PC-9 (cell line): ENCODE data around the gene CARMIL3. TPM values are rescaled to one million over a fixed set of nuclear protein-coding genes. Genes with fewer than 3 reads are reported as not detected.

Experiments used
- BruUV-seq: library from RNA; stranded (reverse); fragments of 400-500 nt; replicated peaks from 2 replicates; lab custom pipeline; 2021; lab: Mats Ljungman, UMichigan
- CTCF ChIA-PET: fragments of 300-600 bp; sonication (Branson Sonifier 250); formaldehyde crosslinking; loops from one replicate; lab custom pipeline; 2022; ENCODE audit warnings: antibody characterized with exemption; lab: Charles Lee
- POLR2A ChIA-PET: fragments of 300-600 bp; sonication (Branson Sonifier 250); formaldehyde crosslinking; loops from one replicate; lab custom pipeline; 2022; ENCODE audit warnings: antibody characterized with exemption; ENCODE audit not compliant: unreplicated experiment; lab: Charles Lee
- DNase-seq, 2 experiments: peaks; one replicate each; pipeline versions ENCODE4 v3.0.0 to v3.0.0-alpha.2; 2015 to 2022; ENCODE audit warnings: mixed read lengths in 1 of 2
- H2AFZ ChIP-seq: fragments of 200-600 bp; sonication (generic); 2 replicates; pipeline ENCODE4 v1.8.1; 2017; ENCODE audit warnings: antibody characterized with exemption
- H3F3A ChIP-seq: fragments of 200-600 bp; sonication (generic); 2 replicates; pipeline ENCODE4 v1.8.1; 2017; ENCODE audit warnings: antibody characterized with exemption, mild to moderate bottlenecking, low read depth; ENCODE audit not compliant: insufficient read depth
- H3K27ac ChIP-seq: fragments of 200-600 bp; sonication (generic); 2 replicates; pipeline ENCODE4 v1.6.1; 2016; ENCODE audit warnings: mixed run types
- H3K27me3 ChIP-seq: fragments of 200-600 bp; sonication (generic); 2 replicates; pipeline ENCODE4 v1.6.1; 2016; ENCODE audit warnings: low read depth, mixed run types; ENCODE audit not compliant: insufficient read depth
- H3K36me3 ChIP-seq: fragments of 200-600 bp; sonication (generic); 2 replicates; pipeline ENCODE4 v1.6.1; 2016; ENCODE audit warnings: low read depth, mixed run types
- H3K4me1 ChIP-seq: fragments of 200-600 bp; sonication (generic); replicated peaks from 2 replicates; pipeline ENCODE4 v1.6.1; 2016; ENCODE audit warnings: mixed run types; ENCODE audit not compliant: insufficient read depth
- H3K4me2 ChIP-seq: fragments of 200-600 bp; sonication (generic); 2 replicates; pipeline ENCODE4 v1.6.1; 2017; ENCODE audit warnings: mixed run types
- H3K4me3 ChIP-seq: fragments of 200-600 bp; sonication (generic); 2 replicates; pipeline ENCODE4 v1.6.1; 2016; ENCODE audit warnings: mixed run types
- H3K79me2 ChIP-seq: fragments of 200-600 bp; sonication (generic); 2 replicates; pipeline ENCODE4 v1.6.1; 2017; ENCODE audit warnings: low read depth, mixed run types
- H3K9me2 ChIP-seq: fragments of 200-600 bp; sonication (generic); 2 replicates; pipeline ENCODE4 v1.8.1; 2017; ENCODE audit warnings: mild to moderate bottlenecking; ENCODE audit not compliant: insufficient read depth
- H3K9me3 ChIP-seq: fragments of 200-600 bp; sonication (generic); 2 replicates; pipeline ENCODE4 v1.8.1; 2016; ENCODE audit warnings: low read depth; ENCODE audit not compliant: insufficient read depth
- H4K20me1 ChIP-seq: fragments of 200-600 bp; sonication (generic); 2 replicates; pipeline ENCODE4 v1.8.1; 2017; ENCODE audit not compliant: insufficient read depth
- EZH2 ChIP-seq: fragments of 200-600 bp; sonication (generic); IDR thresholded peaks from 2 replicates; pipeline ENCODE4 v1.8.0; 2017; ENCODE audit warnings: antibody characterized with exemption, low read depth
- intact Hi-C: fragments of 100-400 bp; cut with micrococcal nuclease; formaldehyde crosslinking; loops from one replicate; pipeline ENCODE4 v1.10.0; 2022; ENCODE audit not compliant: unreplicated experiment
- total RNA-seq: library from RNA; stranded (reverse); gene quantifications from 2 replicates; pipeline ENCODE4 v1.2.3, GENCODE V29; 2021
- TF ChIP-seq, protein P1 (sequence below): fragments of 200-600 bp; sonication (generic); conservative IDR thresholded peaks from 2 replicates; pipeline ENCODE4 v1.6.1; 2017; ENCODE audit warnings: mixed run types, antibody characterized with exemption, mild to moderate bottlenecking, moderate library complexity

The CARMIL3 gene
- total RNA-seq, 1 experiment from 2014 or later, result not detected

DNA sequence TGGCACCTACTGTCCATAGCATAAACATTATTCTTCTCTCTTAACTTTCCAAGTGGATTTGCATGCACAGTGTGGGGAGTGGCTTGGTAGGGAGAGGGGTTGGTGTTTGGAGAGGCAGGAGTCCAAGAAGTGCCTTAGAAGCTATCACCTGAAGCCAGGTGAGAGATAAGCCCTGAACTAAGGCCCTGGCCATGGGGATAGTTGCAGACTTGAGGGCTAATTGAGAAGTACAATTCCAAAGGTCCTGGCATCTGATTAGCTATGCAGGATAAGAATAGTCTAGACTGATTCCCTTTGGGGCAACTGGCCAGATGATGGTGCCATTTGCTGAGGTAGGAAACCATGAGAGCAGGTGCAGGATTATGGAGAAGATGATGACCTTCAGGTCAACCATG lies 40.3 kb downstream of the CARMIL3 start:
- Histone ChIP-seq H3K36me3 (no peaks in the 10 kb centered on the region), H2AFZ (no peak overlapping the region), H3K4me1 (peaks cover 12% of the 10 kb centered on the region), H3K4me2 (no peak overlapping the region), H3K79me2 (peaks cover 12% of the 10 kb centered on the region), H4K20me1 (no peaks in the 10 kb centered on the region), H3K4me3 (no peak overlapping the region), H3K9me2 (0 out of 2 replicates have a peak, but pooled peaks cover 3% of the 10 kb centered on the region), H3F3A (peaks cover 4% of the 10 kb centered on the region; the same call in 1 of the 2 replicates), H3K27me3 (no peaks in the 10 kb centered on the region), H3K9me3 (no peaks in the 10 kb centered on the region), H3K27ac (no peak overlapping the region)
- ChIA-PET POLR2A (no interaction called here), CTCF (interaction anchor here (0.6 to 0.9 kb wide), 4 partner anchors 34 to 159 kb away, joined by 3 to 7 read pairs (median 4); no protein-coding TSS in a partner anchor)
- no peak for DNase-seq
- intact Hi-C loops, result loop anchor here (5.0 kb wide), 1 partner anchor 70 kb away; the partner anchor contains the start of gene IRF9
- no TSS peak for BruUV-seq
- TF ChIP-seq, protein P1, sequence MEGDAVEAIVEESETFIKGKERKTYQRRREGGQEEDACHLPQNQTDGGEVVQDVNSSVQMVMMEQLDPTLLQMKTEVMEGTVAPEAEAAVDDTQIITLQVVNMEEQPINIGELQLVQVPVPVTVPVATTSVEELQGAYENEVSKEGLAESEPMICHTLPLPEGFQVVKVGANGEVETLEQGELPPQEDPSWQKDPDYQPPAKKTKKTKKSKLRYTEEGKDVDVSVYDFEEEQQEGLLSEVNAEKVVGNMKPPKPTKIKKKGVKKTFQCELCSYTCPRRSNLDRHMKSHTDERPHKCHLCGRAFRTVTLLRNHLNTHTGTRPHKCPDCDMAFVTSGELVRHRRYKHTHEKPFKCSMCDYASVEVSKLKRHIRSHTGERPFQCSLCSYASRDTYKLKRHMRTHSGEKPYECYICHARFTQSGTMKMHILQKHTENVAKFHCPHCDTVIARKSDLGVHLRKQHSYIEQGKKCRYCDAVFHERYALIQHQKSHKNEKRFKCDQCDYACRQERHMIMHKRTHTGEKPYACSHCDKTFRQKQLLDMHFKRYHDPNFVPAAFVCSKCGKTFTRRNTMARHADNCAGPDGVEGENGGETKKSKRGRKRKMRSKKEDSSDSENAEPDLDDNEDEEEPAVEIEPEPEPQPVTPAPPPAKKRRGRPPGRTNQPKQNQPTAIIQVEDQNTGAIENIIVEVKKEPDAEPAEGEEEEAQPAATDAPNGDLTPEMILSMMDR, result no peak
- TF ChIP-seq EZH2, result no peak

DNA sequence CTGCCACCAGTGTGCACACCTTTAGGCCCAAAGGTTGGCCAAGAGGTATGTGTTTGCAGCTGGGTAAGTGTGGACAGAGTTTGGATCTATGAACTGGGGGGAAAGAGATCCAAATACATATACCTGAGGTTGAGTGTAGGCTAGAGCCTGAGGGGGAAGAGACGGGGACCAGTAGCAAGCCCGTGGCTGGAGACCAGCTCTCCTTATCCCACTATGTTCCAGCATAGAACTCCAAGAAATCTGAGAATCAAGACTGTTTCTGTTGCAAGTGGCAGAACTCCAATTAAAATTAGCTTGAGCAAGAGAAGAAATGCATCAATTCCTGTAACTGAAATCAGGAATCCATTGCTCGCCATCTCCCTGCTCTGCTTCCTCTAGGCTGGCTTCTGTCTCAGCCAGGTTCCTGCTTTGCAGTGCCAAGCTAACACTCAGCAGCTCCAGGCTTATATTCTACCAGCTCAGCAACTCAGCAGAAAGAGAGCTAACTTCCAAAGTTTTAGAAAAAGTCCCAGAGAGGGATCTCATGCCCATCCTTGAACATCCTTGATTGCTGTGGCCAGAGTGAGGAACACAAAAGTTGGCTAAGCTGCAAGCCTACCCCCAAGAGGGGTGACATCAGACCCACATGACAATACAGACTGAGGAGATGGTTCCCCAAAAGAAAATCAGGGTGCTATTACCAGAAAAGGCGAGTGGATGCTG lies 40.8 kb downstream of the CARMIL3 start:
- BruUV-seq, result no TSS peak
- Histone ChIP-seq H3K9me3 (no peaks in the 10 kb centered on the region), H3K36me3 (no peaks in the 10 kb centered on the region), H4K20me1 (no peaks in the 10 kb centered on the region), H3F3A (peaks cover 4% of the 10 kb centered on the region; the same call in 1 of the 2 replicates), H3K4me3 (no peak overlapping the region), H3K27me3 (no peaks in the 10 kb centered on the region), H3K4me2 (no peak overlapping the region), H3K9me2 (0 out of 2 replicates have a peak, but pooled peaks cover 3% of the 10 kb centered on the region), H3K27ac (no peak overlapping the region), H2AFZ (no peak overlapping the region), H3K79me2 (peaks cover 12% of the 10 kb centered on the region), H3K4me1 (peaks cover 12% of the 10 kb centered on the region)
- intact Hi-C loops, result loop anchor here (5.0 kb wide), 1 partner anchor 70 kb away; the partner anchor contains the start of gene IRF9
- POLR2A ChIA-PET, result no interaction called here
- no peak for DNase-seq
- CTCF ChIA-PET, result interaction anchor here (0.9 kb wide), 1 partner anchor 34 kb away, joined by 3 read pairs; no protein-coding TSS in a partner anchor
- no peak for TF ChIP-seq EZH2
- TF ChIP-seq, protein P1, result no peak

DNA sequence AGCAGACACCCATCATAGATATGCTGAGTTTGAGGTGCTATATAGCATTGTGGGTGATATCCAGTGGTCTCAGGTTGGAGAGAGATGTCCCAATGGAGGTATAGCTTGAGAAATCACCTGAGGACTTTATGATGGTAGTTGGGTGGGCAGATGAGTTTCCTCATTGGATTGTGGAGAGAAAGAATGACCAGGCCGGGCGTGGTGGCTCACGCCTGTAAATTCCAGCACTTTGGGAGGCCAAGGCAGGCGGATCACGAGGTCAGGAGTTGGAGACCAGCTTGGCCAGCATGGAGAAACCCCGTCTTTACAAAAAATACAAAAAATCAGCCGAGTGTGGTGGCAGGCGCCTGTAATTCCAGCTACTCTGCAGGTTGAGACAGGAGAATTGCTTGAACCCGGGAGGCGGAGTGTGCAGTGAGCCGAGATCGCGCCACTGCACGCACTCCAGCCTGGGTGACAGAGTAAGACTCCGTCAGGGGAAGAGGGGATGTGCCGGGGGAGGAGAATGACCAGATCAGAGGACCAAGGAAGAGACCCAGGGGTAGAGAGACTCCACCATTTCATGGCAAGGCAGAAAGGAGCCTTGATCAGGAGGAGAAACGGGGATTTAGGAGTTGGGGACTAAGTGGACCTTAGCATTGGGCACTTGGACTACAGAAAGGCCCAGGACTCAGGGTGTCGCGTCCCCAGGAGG lies 41.5 kb downstream of the CARMIL3 start:
- DNase-seq, result no peak
- POLR2A ChIA-PET, result interaction anchor here (0.6 to 0.9 kb wide), 7 partner anchors 9 to 490 kb away, joined by 3 to 11 read pairs (median 4); partner anchors contain the start of genes NYNRIN and PSME1
- Histone ChIP-seq H4K20me1 (no peaks in the 10 kb centered on the region), H3K36me3 (no peaks in the 10 kb centered on the region), H3K4me3 (no peak overlapping the region; the same call in 1 of the 2 replicates), H3F3A (peaks cover 4% of the 10 kb centered on the region; the same call in 1 of the 2 replicates), H3K79me2 (peaks cover 12% of the 10 kb centered on the region), H3K9me3 (no peaks in the 10 kb centered on the region), H3K4me1 (peaks cover 12% of the 10 kb centered on the region), H2AFZ (peak overlapping the region; percentile 68; the same call in 1 of the 2 replicates), H3K4me2 (peak overlapping the region; percentile 52), H3K27ac (peak overlapping the region; percentile 83), H3K9me2 (0 out of 2 replicates have a peak, but pooled peaks cover 3% of the 10 kb centered on the region), H3K27me3 (no peaks in the 10 kb centered on the region)
- BruUV-seq, result TSS peak; percentile 78
- TF ChIP-seq, protein P1, result no peak
- no peak for TF ChIP-seq EZH2
- intact Hi-C loops, result loop anchor here (5.0 kb wide), 1 partner anchor 69 kb away; the partner anchor contains the start of gene IRF9
- CTCF ChIA-PET, result interaction anchor here (0.6 to 1.3 kb wide), 6 partner anchors 12 to 604 kb away, joined by 3 to 25 read pairs (median 4); partner anchors contain the start of gene LTB4R2
